ENCODE data around the gene PIAS2. TPM values are rescaled to one million over a fixed set of nuclear protein-coding genes. Genes with fewer than 3 reads are reported as not detected.

PIAS2 gene
- total RNA-seq, 2 donors from 2014 or later = 20.7 to 33.2 TPM

GRCh38 chr18:46756559-46757201, 160.6 kb downstream of the PIAS2 start, which contains the start of gene ST8SIA5:
ST8SIA5 (minus strand) TSS chr18:46757053; CDS start chr18:46756508, 545 bp downstream.
- Mint-ChIP-seq H3K4me3 (peak within 1 kb of the TSS; percentile 68), H3K27me3 (peaks cover 73% of the 10 kb centered on the region), H3K36me3 (ENCODE audit: low read depth) (no peaks in the 10 kb centered on the region), H3K27ac (no peak within 1 kb of the TSS), H3K4me1 (peaks cover 7% of the 10 kb centered on the region)
- H3K9me3 ChIP-seq (ENCODE audit: control insufficient read depth, low read length, poor library complexity, severe bottlenecking) = no peaks in the 10 kb centered on the region
- no peak for ATAC-seq
- DNase-seq = no peak

DNA sequence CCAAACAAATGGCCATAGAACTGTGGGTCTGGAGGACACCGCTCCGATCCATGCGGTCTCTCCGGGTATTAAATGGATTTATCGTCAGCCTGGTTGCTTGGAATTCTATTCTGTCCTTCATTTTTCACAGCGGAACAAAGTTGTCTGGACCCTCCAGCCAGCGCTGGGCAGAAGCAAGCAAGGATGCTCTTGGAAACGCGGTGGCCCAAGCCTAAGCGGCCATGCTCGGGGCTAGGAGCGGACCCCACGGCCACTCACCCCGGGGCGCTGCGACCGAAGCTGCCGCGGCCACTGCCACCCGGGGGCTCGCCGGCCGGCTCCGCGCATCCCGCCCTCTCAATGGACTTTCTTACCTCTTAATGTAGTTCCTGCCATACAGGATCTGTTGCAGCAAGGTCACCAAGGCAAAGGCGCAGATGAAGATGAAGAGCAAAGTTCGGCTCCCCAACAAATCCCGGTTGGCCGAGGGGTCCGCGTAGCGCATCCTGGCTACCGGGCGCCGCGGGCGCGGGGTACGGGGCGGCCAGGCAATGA, 161.2 kb downstream of the PIAS2 start:
- Mint-ChIP-seq H3K27me3 (peaks cover 71% of the 10 kb centered on the region), H3K27ac (no peak overlapping the region), H3K4me3 (peak overlapping the region; percentile 68), H3K4me1 (peaks cover 7% of the 10 kb centered on the region), H3K36me3 (ENCODE audit: low read depth) (no peaks in the 10 kb centered on the region)
- DNase-seq = no peak
- ATAC-seq = no peak
- H3K9me3 ChIP-seq (ENCODE audit: control insufficient read depth, low read length, poor library complexity, severe bottlenecking) = no peaks in the 10 kb centered on the region

- Mint-ChIP-seq H3K36me3 (ENCODE audit: low read depth) (no peaks in the 10 kb centered on the region), H3K27ac (no peak overlapping the region), H3K4me3 (peak overlapping the region; percentile 68), H3K27me3 (peaks cover 65% of the 10 kb centered on the region), H3K4me1 (peaks cover 7% of the 10 kb centered on the region)
- no peaks in the 10 kb centered on the region for H3K9me3 ChIP-seq (ENCODE audit: control insufficient read depth, low read length, poor library complexity, severe bottlenecking)
- DNase-seq (no peak), ATAC-seq (no peak)
Measured at GRCh38 chr18:46755315-46756024, 161.8 kb downstream of the PIAS2 start.

DNA sequence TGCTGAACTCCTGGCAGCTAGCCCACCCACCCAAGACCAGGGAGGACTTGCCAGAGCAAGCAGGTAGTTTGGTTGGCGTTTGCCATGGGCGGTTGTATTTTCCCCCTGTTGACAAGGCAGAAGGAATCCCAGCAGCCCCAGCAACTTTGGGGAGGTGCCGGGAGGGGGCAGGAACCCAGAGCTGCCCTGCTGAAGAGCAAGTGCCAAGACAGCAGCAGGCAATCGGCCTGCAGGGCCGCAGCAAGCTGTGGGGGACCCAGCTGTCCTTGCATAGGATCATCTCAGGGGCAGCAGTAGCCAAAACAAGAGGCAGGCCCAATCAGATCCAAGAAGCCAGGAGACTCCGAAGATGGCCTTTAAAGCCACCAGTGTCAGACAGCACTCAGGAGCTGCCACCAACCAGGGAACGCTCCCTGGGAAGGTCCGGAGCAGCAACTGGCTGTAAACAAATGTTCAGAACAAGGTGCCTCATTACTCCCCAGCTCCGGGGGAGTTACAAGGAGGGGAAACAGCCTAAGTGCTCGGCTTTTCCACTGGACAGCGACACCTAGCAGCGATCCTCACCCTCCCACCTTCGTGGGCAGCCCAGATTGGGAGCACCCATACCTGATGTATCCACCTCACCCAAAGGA, 162.5 kb downstream of the PIAS2 start:
- no peak for ATAC-seq
- no peak for DNase-seq
- no peaks in the 10 kb centered on the region for H3K36me3 Mint-ChIP-seq (ENCODE audit: low read depth)
- H3K4me1 Mint-ChIP-seq = peaks cover 7% of the 10 kb centered on the region
- no peak overlapping the region for H3K27ac Mint-ChIP-seq
- peaks cover 58% of the 10 kb centered on the region for H3K27me3 Mint-ChIP-seq
- H3K9me3 ChIP-seq (ENCODE audit: control insufficient read depth, low read length, poor library complexity, severe bottlenecking) = no peaks in the 10 kb centered on the region
- H3K4me3 Mint-ChIP-seq = peak overlapping the region; percentile 25

GRCh38 chr18:46754188-46754587, 163.1 kb downstream of the PIAS2 start:
- Mint-ChIP-seq H3K36me3 (ENCODE audit: low read depth) (no peaks in the 10 kb centered on the region), H3K4me1 (peaks cover 7% of the 10 kb centered on the region), H3K4me3 (no peak overlapping the region), H3K27me3 (peaks cover 52% of the 10 kb centered on the region), H3K27ac (no peak overlapping the region)
- no peaks in the 10 kb centered on the region for H3K9me3 ChIP-seq (ENCODE audit: control insufficient read depth, low read length, poor library complexity, severe bottlenecking)
- DNase-seq (no peak), ATAC-seq (no peak)

Other genes with a start within 250 kb of the PIAS2 start
- under 1 TPM in 1 of 2 donors, not detected in 1; 0.34 TPM for gene ST8SIA5, start 160.5 kb downstream of the PIAS2 start, total RNA-seq
- under 1 TPM; 0.86 to 0.97 TPM for gene KATNAL2, start 95 bp upstream of the PIAS2 start, total RNA-seq
- not detected for gene ELOA2, start 118.1 kb upstream of the PIAS2 start, total RNA-seq
- 10 to 100 TPM; 16.6 to 23.5 TPM for gene HDHD2, start 233.0 kb upstream of the PIAS2 start, total RNA-seq

All from T-helper 17 cell (primary cell).